ENCODE measurements around the gene FAM9B.
"Not testable (repeated sequence)": the region's sequence is repeated elsewhere in the genome, so short reads cannot be mapped to it uniquely, and the experiment has no call there.

Gene FAM9B

DNA sequence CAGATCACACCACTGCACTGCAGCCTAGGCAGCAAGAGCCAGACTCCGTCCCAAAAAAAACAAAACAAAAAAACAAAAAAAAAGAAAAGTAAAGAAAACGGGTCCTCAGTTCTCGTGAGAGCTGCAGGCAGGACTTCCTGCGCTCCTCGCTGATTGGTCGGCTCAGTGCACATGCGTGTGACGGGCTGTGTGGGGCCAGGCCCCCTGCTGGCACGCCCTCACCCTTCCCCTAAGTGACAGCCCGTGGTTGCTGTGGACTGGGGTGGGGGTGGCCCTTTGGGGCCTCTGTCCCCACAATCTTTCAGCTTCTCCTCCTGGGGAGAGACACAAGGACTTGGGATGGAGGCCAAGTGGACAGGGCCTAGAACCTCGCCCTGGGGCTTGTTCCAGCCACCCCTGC is at the start of gene FAM9B:
Gene FAM9B (minus strand): TSS at position 139 of the 400 bp plus-strand sequence. CDS start 1,141 bp downstream, outside the sequence.
- no peak for DNase-seq (ENCODE audit: low read depth)

DNA sequence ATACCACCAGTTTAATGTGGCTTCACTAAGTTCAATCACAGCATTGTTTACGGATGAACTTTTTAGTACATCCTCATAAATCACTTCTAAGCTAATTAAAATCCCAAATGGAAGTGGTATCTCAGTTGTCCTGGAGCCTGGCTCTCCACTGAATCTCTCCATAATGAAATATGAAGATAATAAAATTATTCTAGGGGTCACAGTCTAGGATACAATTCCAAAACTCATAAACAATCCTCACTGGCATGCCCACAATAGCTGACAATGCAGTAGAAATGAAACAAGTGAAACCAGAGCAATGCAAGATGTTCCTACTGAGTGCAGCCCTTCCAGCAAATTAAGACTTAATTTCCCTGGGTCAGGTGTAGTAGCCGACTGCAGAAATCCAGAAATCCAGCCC is 47.3 kb upstream of the FAM9B start:
- DNase-seq (ENCODE audit: low read depth) = no peak

- no peak for DNase-seq (ENCODE audit: low read depth)
Observed at GRCh38 chrX:9074326-9074725, 40.4 kb upstream of the FAM9B start.

- no peak for DNase-seq (ENCODE audit: low read depth)
Observed at GRCh38 chrX:9072281-9072680, 38.4 kb upstream of the FAM9B start.

- peak; percentile 48 for DNase-seq (ENCODE audit: low read depth)
Observed at GRCh38 chrX:9071031-9071650, 37.2 kb upstream of the FAM9B start.

DNA sequence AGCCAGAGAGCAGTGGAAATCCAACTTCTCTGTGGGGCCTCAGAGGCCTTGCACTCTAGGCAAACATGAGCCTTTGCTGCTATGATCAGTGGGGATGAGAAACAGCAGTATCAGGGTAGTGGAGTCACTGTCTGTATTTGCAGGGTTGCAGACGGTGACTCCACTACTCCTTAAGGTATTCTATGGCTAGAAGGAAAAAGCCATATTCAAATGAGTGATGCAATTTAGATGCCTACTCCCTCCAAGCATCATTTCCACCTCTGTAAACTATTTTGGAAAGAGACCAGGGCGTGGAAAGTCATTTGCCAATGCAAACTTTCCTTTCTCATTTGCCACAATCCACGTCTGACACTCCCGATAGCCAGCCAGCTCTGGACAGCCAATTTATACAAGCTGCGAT is 35.6 kb upstream of the FAM9B start:
- DNase-seq (ENCODE audit: low read depth) = no peak

DNA sequence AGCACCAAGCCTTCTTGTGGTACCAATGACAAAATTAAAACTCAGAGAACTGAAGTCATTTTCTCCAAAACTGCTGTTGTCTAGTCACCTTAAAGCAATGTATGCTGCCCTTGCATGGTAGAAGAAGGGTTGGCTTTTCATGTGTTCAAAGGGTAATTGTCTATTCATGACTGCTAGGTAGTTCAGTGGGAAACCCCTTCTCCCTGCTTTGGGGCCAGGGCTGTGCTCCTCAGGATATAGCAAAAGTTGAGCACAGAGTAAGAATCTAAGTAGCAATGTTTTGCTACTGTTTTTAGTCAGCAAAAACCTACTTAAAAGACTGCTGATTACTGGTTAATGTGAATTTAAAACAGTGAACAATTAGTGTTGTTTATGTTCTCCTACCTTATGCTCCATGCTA is 30.8 kb upstream of the FAM9B start:
- DNase-seq (ENCODE audit: low read depth) = no peak

- peak; percentile 2 for DNase-seq (ENCODE audit: low read depth)
Observed at GRCh38 chrX:9062641-9063040, 28.7 kb upstream of the FAM9B start.

DNA sequence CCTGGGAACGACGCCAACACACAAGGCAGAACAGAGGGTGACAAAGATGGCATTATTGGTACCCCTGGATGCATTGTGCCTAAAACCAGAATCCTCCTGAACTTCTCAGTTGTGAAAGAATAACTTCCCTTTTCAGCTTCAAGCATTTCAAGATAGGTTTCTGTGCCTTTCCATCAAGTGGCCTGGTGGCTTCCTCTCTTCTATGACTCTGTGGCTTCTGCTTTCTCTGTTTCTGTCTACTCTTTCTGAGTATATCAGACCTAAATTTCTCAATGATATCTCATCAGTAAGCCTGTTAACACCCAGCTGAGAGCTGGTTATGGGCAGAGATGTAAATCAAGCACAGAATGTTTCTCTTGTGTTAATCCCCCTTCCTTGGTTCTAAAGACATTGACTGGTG is 21.4 kb upstream of the FAM9B start:
- no peak for DNase-seq (ENCODE audit: low read depth)

DNA sequence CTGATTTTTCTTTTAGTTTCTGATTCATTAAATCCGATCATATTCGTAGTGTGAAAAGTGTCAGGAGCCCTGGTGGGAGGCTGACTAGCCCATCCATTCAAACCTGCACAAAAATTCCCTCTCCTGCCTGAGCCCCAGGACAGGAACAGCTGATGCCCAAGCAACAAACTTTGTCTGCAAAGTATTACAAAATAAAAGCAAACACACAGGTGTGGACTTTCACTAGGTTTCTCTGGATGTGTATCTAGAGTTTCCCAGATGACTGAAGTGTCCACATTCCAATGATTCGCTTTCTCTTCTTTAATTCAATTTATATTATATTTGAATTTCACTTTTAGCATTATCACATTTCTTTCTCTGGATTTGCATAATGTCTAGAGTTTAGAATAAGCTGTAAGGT is 18.2 kb upstream of the FAM9B start:
- DNase-seq (ENCODE audit: low read depth) = no peak

DNA sequence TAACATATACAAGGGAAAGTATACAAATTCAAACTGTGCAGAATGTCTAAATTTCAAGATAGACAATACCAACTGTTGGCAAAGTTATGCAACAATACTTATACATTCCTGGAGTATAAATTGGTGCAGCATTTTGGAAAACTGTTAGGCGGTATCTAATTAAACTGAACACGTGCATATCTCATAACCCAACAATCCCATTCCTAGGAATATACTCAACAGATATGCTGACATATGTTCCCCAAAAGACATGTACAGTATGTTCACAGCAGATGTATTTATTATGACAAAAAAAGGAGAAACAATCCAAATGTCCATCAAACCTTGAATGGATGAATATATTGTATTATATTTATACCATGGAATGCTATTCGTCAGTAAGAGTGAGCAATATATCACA is 16.4 kb upstream of the FAM9B start:
- DNase-seq (ENCODE audit: low read depth) = no peak

DNA sequence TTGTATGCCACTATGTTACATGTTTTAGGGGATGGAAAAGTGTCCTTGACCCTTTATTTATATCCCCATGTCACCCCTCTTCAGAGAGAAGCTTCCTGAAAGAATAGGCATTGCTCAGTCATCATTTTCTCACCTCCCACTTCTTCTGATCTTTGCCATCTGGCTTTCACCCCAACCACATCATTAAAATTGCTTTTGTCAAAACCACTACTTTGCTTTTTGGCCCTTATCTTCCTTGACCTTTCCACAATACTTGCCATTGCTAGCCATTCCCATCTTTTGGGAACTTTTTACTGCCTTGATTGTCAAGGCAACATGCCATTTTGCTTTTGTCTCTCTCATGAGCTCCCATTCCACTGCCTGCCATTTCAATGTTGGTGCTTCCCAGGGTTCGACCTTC is 14.9 kb upstream of the FAM9B start:
- peak; percentile 7 for DNase-seq (ENCODE audit: low read depth)

- DNase-seq (ENCODE audit: low read depth) = no peak
Observed at GRCh38 chrX:9038244-9038643, 4.3 kb upstream of the FAM9B start.

GRCh38 chrX:9037296-9037695 is 3.4 kb upstream of the FAM9B start:
- DNase-seq (ENCODE audit: low read depth) = peak; percentile 5

DNA sequence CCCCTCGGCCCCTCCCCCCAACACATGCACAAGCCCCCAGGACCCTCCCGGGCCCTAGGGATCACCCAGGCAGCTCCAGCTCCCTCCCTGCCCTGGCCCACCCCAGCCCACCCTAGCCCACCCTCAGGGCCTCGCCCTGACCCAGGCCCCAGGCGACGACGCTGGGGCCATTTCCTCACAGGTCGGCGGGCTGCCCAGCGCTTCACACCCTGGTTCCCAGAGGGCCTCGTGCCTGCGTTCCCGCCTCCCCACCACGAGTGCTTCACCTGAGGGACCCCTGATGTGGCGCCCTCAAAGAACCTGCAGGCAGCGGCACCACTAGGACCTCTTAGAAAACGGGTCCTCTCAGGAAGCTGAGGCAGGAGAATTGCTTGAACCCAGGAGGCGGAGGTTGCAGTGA is 341 bp downstream of the FAM9B start:
- no peak for DNase-seq (ENCODE audit: low read depth)

GRCh38 chrX:9033179-9033578 is 748 bp downstream of the FAM9B start:
- no peak for DNase-seq (ENCODE audit: low read depth)

- DNase-seq (ENCODE audit: low read depth) = no peak
Observed at GRCh38 chrX:9023293-9023692, 10.6 kb downstream of the FAM9B start.

GRCh38 chrX:9019151-9019550 is 14.8 kb downstream of the FAM9B start:
- peak; percentile 1 for DNase-seq (ENCODE audit: low read depth)

- DNase-seq (ENCODE audit: low read depth) = not testable (repeated sequence)
Observed at GRCh38 chrX:9018332-9018731, 15.6 kb downstream of the FAM9B start.

GRCh38 chrX:9003041-9003440 is 30.9 kb downstream of the FAM9B start:
- DNase-seq (ENCODE audit: low read depth) = no peak

- DNase-seq (ENCODE audit: low read depth) = peak; percentile 45
Observed at GRCh38 chrX:8988446-8988845, 45.5 kb downstream of the FAM9B start.

GRCh38 chrX:8987672-8988250 is 46.2 kb downstream of the FAM9B start:
- no peak for DNase-seq (ENCODE audit: low read depth)

DNA sequence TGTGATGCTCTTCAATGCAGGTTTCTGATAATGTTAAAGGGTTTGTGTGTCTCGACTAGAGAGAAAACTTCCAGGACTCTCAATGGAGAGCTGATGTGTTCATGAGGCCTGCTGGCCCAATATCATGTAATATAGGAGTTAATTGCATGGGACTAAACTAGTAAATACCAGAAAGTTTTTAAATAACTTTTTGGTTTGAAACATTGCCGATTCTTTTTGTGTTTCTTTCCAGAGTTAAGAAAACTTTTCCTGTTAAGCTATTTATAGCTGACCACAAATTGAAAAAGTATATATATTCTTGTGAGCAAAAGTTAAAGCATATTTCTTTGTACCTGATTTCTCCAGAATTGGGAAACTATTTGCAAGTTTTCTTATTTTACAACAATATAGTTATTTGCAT is 49.7 kb downstream of the FAM9B start:
- DNase-seq (ENCODE audit: low read depth) = no peak

- DNase-seq (ENCODE audit: low read depth) = no peak
Observed at GRCh38 chrX:8981723-8982122, 52.2 kb downstream of the FAM9B start.
